NCI-H345 treated with DMSO at 0.1 percent for 48 hours (cell line): ENCODE data around the gene RPP25L.

ENCODE experiments used
- DNase-seq: peaks from one replicate; lab custom pipeline; 2025; ENCODE audit not compliant: unreplicated experiment; lab: John Stamatoyannopoulos, UW

RPP25L gene

GRCh38 chr9:34588671-34589635 is 22.9 kb downstream of the RPP25L start:
- no peak for DNase-seq

DNA sequence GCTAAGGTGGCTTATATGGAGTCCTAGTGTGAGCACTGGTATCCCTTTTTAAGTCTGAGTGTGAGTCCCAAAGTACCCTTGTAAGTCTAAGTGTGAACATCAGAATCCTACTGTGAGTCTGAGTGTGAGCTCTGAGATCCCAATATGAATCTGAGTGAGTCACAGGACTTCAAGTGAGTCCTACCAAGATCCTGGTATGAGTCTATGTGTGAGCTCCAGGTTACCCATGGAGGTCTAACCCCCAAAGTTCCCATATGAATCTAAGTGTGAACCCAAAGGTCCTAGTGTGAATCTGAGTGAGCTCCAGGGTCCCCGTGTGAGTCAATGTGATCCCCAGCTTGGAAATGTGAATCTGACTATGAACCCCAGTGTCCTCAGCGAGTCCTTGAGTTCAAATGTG is 24.6 kb downstream of the RPP25L start:
- no peak for DNase-seq

GRCh38 chr9:34585946-34586669 is 25.8 kb downstream of the RPP25L start:
- no peak for DNase-seq

- DNase-seq = no peak
Observed at GRCh38 chr9:34584970-34585369, 26.9 kb downstream of the RPP25L start.

- DNase-seq = no peak
Observed at GRCh38 chr9:34582787-34583186, 29.1 kb downstream of the RPP25L start.

- no peak for DNase-seq
Observed at GRCh38 chr9:34581318-34581717, 30.6 kb downstream of the RPP25L start.

GRCh38 chr9:34580358-34580757 is 31.5 kb downstream of the RPP25L start:
- DNase-seq = no peak

DNA sequence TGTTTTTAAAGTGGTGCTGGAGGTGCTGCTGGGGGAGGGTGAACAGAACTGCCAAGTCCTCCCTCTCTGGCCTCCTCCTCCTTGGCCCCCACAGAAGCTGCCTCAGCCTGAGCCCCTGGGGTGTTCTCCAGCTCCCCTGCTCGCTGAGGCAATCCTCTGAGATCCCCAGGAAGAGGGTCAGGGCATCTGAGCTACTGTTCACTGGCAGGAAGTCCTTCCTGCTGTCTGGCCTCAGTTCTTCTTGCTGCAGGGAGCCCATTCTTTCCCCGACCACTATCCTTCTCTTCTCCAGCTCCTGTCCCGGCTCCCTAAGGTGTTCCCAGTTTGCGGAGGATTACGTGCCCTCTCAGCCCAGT is 32.1 kb downstream of the RPP25L start:
- no peak for DNase-seq

DNA sequence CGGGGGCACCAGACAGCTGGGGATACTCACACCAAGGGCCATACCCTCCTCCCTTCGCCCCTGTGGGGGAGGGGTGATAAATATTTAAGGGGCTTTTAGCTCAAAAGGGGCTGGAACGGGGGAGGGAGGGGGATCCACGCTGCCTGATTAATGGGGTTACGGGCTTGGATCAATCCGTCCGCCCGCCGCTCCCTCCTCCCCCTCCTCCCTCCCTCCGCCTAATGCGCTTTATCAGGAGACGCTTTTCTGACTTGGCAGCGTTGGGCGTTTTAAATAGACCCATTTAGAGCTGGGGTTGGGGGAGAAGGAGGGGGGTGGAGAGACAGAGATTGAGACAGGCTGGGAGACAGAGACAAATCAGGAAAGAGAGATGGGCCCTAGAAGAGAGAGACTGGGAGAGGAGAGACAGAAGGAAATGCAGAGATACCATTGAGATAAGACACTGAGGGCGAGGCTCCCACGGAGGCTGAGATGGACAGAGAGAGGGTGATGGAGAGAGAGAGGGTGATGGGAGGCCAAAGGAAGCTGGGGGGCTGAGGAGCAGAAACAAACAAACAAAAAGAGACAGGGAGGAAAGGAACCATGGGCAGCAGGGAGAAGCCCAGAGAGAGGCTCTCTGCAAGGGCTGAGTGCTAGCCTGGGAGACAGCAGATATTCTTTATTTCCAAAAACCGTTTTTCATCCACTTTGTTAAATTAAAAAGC is 32.6 kb downstream of the RPP25L start:
- no peak for DNase-seq

- DNase-seq = no peak
Observed at GRCh38 chr9:34578241-34579103, 33.4 kb downstream of the RPP25L start.

DNA sequence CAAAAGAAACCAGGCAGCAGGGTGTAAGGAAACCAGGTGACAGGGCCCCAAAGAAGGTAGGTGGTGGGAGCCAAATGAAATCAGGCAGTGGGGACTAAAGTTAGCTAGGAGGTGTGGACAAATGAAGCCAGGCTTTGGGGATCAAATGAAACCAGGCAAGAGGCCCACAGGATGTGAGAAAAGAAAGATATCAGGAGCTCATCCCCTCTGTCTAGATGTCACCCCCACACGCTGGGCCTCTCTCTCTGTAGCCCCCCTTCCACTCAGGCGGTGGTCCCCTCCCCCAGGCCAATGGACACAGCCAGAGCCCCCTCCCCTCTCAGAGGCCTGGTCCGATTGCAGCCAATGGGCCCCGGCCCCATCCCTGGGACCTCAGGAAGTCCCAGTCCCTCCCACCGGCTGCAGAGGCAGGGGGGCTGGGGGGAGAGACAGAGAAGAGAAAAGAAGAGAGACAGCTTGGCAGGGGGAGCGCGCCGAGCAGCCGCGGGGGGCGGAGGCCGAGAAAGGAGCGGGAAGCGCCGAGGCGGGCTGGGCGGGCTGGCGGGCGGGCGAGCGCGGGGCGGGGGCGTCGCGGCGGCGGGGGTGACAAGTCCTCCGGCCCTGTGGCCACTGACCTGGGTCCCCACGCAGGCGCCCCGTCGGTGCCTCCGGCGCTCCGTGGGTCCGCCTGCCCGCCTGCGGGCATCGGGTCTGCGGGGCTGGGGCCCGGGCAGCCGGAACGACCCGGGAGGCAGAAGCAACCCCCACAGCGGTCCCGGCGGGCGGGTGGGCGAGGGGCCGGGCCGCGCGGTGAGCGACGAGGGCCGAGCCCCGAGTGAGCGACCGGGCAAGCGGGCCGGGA is 34.3 kb downstream of the RPP25L start:
- DNase-seq = no peak

DNA sequence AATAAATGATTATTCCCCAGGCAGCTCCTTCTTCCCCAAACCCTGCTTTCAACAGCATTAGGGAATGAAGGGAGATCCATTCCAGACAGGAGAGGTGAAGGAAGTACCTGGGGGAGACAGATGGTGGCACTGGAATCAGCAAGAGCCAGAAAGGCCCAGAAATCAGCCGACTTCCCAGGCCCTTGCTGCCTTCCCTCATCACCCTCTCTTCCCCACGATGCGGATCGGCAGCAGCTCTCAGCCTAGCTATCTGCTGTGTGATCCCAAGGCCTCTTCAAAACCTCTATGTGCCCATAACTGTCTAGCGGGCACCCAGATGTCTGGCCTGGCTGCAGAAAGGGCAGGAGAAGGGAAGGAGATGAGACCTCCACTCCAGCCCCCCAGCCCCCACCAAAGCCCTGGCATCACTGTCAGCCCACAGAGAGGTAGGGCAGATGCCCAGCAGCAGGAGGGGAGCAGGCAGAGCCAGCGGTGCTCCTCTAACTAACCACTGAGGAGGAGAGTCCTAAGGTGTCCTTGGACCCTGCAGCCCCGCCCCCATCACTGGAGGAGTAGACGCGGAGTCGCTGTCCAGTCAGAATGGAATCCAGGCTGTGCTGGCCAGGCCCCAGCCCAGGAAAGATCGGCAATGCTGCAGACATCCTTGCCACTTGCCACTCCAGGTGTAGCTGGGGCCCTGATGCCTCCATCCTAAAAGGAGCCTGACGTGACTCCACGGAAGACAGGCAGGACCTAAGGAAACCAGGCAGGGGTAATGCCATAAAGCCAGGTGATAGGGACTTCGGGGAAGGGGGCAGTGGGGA is 35.1 kb downstream of the RPP25L start:
- no peak for DNase-seq

DNA sequence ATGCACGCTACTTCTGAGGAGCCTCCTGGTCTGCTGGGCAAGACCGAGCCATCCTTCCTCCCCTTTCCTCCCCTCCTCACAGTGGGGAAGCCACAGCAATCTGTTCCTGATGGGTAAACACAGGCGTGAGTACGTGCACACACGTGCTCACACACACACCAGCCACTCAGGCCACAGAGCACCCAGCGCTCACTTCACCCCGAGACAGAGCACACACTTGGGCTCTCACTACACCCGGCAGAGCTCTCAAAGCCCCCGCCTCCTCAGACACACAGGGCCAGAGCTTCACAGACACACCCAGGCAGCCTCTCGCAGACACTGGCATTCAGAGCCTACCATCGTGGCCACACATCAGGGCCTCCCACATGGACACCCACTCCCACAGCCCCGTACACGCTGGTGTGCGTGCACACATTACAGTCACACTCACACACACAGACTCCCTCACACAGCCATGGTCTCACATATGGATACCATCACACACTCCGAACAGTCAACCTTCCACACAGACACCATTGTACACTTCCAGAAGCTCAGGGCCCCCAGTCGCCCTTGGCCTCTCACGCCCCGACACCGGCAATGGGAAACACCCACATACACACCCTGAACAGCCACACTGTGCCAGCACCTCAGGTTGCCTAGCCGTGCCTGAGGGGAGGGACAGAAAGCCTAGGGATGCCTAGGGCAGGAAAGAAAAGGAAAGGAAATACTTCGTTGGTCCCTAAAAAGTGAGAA is 35.9 kb downstream of the RPP25L start:
- DNase-seq = no peak

DNA sequence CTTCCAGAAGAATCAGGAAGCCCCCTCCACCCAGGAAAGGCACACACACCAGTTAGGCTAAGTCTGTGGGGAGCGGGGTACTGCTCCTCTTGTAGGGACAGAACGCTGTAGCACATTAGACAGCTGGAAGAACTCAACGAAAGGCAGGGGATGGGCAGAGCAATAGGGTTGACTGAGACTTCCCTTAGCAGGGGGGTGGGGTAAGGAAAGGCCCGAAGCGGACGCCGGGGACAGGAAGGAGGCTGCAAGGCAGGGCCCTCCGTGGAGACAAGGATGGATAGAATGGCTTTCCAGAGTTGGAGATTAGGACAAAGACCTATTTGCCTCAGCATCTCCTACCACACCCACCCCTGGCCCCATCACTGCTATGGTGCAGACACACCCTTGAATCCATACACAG is 36.7 kb downstream of the RPP25L start:
- DNase-seq = no peak

- DNase-seq = no peak
Observed at GRCh38 chr9:34574571-34574970, 37.3 kb downstream of the RPP25L start.

DNA sequence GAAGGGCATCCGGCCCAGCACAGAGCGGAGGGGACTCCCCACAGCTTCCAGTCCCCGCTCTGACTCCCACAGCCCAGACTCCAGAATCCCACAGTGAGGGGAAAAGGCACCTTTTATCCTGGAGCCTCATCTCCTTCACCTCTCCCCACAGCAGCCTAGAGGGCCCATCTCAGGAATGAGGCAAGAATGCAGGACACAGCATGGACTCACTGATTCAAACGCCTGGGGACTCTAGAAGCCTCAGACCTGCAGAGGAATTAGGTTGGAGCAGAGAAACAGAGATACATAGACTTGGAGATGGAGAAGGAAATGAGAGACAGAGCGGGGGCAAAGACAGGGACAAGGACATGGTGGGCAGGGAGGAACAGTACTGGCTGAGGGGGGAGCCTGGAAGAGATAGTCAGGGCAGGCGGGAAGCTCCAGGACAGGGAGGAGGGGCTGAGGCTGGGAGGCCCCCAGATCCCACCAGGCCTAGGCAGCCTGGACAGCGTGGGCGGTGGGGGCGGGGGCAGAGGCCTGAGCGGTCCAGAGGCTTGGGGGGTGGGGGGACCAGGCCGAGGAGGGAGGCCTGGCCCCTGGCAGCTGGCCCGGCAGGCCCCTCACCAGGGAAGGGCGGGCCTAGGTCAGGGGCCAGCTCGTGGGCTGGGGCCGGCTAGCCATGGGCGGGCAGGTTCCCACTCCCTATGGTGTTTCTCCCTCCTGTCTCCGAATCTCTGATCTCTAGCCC is 38.1 kb downstream of the RPP25L start:
- DNase-seq = no peak

- DNase-seq = no peak
Observed at GRCh38 chr9:34572628-34573027, 39.3 kb downstream of the RPP25L start.

DNA sequence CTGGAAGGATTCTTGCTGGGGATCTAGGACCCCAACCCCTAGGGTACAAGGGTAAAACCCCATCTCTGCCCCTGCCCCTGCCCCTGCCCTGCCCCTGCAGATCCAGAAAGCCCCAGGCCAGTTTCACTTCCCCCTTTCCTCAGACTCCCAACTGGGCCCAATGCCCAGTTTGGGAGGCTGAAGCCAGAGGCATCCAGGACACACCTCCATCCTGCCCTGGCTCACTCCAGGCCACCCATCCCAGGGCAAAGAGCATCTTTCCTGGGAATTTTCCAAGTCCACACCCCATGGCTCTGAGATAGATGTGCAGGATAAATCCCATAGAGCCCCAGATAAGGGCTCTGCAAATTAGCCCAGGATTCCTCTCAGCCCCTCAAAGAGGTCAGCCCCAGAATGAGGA is 39.8 kb downstream of the RPP25L start:
- DNase-seq = no peak
